GM21825 (cell line): ENCODE measurements around the gene EGR2.

Experiments used
- ATAC-seq: cut with Tn5 transposase; IDR thresholded peaks from one replicate; pipeline ENCODE4 v1.9.1; 2021; ENCODE audit warnings: mild to moderate bottlenecking, moderate library complexity; ENCODE audit not compliant: unreplicated experiment

The EGR2 gene

DNA sequence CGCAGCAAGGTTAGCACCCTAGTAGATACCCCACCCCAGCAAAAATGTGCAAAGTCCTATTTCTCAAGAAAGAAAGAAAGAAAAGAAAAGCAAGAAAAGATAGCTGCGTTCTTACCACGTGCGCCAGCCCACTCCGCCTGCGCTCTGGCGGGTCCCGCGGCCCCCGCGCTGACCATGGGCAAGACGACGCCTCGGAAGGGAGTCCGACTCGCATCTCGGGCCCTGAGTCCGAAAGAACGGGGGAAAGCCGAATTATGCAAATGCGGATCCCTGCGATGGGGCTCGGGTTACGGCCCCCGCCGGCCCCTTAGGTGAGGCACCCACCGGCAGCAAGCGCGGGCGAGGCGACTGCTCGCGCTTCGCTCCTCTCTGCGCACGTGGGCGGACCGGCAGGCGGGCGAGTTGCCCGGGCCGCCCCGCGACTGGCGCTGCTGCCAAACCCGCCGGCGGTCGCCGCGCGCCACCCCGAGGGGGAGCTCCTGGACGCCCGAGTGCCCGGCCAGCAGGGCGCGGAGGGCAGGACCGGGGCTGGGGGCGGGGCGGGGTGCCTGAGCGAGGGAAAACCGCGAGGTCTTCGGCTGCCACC, 2.4 kb upstream of the EGR2 start:
- no peak for ATAC-seq

DNA sequence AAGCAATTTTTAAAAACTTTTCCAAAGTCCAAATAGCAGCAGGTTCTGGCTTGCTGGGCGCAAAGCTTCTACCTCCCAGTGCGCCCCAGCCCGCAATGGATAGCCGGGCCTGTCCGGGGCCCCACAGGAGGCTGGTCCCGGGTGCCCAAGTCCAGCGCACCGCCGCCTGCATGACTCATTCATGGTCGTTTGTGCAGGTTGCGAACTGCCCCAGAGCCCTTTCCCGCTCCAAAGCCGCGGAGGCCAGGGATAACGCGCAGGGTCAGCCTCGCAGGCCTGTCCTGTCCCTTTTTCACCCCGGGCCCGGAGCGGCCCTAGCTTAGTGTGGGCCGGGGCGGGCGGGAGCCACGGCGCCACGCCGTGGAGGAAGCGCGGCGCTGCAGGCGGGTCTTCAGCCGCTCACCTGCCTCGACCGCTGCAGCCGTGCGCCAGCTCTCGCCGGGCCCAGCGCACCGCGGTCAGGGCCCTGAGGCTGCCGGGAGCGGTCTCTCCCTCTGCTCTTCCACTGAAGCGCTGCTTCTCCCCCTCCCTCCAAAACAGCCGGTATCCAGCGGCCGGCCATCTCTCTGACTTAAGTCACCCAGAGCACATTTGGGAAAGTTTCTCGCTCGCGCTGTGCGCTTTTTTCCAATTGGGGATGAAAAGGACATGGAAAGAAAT, 1.7 kb upstream of the EGR2 start:
- peak; percentile 35 for ATAC-seq

DNA sequence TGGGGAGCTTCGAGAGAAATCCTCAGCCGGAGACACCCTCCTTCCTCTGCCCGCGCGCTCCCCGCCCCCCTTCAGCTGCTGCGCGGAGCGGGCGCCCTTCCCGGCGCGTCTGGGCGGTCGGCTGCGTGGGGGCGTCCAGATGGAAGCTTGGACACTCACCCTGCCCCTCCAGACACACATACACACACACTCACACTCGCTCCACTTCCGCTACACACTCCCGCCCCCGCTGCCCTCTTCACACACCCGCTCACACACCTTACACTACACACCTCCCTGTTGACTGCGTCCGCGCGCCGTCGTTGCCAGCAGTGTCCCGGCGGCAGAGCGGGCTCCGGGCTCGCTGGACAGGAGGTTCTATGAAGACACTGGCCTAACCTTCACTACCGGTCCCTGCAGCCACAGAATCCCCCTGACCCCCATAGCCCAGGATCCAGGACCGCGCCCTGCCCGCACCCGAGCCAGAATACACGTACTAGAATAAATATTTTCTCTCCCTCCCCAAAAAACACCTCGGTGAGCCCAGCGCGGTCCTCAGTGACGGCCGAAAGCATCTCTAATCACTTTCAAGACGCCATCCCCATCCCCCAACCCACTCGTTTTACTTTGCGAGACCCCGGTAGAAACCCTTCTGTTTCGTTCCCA, 1.1 kb upstream of the EGR2 start:
- peak; percentile 20 for ATAC-seq

DNA sequence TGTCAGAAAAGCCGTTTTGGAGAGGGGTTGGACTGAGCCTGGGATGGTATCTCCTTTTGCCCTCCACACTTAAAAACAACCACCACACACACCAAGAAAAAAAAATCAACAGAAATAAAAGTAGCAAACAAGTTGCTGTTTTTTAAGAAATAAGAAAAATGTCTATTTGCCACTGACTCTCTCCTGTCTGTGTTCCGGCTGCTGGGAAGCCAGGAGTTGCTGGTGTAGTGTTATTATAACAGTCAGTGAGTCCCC, 163 bp downstream of the EGR2 start:
- ATAC-seq: no peak

DNA sequence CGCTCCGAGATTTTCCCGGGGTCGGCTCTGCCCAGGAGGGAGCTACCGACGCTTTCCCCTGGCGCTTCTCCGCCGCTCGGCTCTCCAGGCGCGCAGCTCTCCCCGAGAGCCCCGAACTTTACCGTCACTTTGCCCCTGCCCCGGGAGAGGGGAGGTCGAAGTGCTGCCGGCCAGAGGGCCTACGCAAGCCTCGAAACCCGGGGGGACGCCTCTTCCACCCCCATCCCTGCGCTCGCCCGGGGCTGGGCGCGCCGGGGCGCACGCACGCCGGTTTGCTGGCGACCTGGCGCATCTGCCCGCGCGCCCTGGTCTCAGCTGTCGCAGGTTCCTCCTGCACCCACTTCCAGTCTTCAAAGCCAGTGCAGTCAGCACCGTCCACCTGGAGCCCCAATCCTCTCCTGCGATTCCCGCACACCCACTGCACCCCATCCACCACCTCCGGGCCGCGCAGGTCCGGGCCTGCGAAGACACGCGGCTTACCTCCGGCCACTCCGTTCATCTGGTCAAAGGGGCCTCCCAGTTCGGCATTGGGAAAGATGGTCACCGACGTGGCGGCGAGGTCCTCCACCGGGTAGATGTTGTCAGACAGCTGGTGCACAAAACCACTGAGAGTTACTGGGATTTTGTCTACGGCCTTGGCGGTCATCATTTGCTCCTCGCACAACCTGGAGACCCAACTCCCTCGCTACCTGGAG, 638 bp downstream of the EGR2 start:
- no peak for ATAC-seq

DNA sequence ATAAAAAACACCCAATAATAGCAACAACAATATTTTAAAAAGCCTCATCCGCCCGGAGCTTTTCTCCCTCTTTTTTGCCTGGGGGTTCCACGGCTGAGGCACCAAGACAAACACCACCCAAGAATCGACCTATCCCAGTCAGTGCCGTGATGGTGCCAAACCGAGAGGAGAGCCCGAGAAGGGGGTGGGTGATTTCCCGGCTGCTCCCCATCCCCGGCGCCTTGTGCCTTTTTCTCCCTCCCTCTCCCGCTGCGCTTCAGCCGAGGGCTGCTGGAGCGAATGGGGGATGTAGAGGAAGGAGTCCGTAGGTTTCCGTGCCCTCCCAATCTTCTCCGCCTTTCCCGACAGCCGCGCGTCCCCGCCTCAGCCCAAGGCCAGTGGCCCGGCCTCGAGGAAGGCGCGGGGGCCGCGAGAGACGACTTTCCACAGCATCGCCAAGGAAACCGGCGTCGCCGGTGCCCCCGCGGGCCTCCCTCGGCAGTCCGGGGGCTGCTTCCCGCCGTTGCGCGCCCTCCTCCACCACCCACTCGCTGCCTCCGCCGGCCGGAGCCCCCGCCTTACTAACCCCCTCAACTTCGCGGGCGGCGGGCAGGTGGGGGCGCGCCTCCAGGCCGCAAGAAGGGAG, 1.3 kb downstream of the EGR2 start:
- no peak for ATAC-seq

DNA sequence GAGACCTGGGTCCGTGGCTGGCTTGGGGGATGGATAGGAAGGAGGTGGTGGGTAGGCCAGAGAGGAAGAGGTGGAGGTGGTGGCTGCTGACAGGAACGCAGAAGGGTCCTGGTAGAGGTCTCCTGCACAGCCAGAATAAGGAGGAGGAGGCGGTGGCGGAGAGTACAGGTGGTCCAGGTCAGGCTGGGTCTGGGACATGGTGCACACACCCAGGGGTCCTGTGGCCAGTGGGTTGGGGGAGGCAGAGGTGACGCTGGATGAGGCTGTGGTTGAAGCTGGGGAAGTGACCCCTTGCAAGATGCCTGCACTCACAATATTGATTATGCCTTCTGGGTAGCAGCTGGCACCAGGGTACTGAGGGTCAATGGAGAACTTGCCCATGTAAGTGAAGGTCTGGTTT, 2.2 kb downstream of the EGR2 start:
- no peak for ATAC-seq

DNA sequence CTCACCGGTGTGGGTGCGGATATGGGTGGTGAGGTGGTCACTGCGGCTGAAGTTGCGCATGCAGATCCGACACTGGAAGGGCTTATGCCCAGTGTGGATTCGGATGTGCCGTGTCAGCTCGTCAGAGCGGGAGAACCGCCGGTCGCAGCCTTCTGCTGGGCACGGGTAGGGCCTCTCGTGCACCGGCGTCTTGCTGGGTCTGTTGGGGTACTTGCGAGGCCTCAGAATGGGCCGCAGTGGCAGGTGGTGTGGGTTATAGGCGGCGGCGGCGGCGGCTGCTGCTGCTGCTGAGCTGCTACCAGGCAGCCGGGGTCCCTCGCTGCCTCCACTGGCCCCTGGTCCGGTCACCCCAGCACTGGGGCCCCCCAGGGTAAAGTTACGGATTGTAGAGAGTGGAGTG, 2.7 kb downstream of the EGR2 start:
- ATAC-seq: no peak

DNA sequence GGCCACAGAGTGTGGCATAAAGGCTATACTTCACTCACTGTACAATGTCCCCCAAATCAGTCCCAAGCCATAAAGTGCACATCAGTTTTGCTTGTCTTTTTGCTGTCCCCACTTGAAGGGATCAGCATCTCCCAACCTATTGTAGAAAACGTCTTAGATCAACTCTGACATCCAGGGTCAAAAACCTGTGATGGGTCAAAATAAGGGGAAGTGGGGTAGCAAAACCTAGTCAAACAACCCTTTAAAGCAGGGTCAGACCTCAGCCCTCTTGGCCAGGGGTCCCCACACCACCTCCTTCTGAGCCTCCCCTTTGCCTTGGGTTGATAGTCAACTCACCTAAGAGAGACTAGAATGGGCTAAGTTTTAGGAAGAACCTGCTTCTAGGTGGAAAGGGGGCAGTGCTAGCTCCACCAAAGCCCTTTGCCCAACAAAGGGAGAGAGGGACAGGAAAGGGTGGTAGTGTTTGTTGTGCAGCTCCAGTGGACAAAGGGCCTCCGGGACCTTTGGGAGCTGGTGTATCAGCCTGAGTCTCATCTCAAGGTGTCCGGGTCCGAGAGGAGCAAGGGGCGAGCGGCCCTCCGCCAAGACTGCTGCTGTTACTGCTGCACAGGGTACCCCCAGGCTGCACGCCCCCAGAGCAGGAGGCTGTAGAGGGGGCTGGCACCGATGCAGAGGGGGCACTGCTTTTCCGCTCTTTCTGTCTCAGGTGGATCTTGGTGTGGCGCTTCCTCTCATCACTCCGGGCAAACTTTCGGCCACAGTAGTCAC, 3.3 kb downstream of the EGR2 start:
- ATAC-seq: no peak

DNA sequence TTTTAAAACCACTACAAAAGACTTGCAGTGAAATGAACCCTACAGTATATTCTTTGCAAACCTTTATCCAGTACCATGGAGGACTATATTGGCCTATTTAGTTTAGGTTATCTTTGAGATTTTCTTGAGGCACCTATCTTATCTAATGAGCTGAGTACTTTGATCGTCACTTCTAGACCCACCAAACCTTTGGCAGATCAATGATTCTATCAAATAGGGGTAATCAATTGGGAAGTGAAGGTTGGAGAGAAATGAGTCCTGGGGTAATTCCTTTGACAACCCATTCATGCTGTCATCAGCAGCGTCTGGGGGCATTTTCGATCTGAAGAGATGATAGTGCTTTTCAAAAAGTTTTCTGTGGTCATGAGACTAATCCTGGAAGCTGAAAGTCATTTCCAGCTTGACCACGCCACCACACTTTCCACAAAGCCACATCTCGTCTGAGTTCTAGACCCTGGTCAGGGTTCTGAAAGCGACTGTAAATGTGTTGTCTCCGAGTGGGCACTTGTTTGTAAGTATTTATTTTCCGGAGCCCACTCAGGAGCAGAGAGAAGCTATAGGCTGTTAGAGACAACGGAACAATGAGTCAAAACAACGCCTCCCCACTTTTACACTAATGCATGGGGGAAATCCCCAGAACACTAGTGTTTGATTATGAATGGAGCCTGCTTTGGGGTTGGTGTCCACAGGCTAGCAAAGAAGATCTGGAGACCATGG, 4.8 kb downstream of the EGR2 start:
- ATAC-seq: peak; percentile 38

DNA sequence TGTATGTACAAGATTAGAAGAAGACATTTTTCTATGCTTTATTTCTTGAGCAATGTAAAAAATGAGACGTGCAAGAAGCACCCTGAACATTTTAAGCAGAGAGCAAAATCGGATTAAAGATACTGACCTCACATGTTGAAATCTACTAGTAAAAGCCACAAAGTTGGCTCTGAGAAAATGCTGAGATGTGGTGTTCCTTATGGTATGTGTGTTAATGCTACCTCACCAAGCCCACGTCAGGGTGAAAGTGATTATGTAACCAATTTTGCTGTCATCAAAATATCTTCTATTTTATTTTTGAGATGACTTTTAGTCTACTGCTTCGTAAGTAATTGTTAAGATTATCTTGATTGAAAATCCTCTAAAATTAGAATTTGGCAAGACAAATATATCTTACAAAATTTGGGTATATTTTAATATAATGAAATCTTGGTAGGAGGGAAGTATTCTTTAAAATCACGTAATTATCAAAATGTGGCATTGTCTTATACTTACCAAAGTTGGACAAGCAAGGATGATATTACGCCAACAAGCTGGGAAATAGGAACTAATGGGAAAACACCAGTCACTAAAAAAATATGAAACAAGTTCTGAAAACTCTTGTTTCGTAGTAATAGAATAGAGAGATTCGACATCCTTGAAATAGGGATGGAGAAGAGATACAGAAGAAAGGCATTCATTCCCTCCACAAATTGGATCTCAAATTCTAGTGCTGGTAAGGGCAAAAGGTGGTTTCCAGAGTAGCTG, 5.8 kb downstream of the EGR2 start:
- ATAC-seq: no peak

DNA sequence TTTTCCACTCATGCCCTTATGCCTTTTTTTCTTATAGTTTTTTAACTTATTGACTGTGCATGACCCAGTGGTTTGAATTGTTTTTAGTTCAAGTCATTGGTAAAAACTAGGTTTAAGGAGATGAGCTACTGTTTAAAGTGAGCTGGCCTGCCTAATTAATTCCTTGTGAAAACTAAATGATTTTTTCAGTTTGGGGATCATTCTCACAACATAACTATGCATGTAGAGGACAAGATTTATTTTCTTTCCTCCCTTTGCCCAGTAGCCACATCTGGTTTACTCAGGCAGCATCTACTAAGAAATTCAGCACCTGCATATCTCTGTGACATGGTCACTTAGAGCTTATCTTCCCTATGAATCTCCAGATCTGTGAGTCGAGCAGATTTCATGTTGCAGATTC, 9.9 kb downstream of the EGR2 start:
- ATAC-seq: no peak

DNA sequence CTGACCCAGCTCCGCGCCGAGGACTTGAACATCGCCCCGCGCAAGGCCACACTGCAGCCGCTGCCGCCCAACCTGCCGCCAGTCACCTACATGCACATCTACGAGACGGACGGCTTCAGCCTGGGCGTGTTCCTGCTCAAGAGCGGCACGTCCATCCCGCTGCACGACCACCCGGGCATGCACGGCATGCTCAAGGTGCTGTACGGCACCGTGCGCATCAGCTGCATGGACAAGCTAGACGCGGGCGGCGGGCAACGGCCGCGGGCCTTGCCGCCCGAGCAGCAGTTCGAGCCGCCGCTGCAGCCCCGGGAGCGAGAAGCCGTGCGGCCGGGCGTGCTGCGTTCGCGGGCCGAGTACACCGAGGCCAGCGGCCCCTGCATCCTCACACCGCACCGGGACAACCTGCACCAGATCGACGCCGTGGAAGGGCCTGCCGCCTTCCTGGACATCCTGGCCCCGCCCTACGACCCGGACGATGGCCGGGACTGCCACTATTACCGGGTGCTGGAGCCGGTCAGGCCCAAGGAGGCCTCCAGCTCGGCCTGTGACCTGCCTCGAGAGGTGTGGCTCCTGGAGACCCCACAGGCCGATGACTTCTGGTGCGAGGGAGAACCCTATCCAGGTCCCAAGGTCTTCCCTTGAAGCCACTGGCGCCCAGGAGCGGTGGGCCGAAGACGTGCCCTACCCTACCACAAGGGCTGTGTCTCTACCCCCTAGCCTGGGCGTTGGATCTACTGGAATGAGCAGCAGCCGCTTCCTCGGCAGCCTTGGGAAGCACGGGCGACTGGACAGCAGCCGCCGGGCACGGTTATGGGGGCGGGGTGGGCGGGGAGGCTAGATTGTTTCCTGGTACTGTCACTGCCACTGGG, 10.7 kb downstream of the EGR2 start:
- peak; percentile 17 for ATAC-seq

DNA sequence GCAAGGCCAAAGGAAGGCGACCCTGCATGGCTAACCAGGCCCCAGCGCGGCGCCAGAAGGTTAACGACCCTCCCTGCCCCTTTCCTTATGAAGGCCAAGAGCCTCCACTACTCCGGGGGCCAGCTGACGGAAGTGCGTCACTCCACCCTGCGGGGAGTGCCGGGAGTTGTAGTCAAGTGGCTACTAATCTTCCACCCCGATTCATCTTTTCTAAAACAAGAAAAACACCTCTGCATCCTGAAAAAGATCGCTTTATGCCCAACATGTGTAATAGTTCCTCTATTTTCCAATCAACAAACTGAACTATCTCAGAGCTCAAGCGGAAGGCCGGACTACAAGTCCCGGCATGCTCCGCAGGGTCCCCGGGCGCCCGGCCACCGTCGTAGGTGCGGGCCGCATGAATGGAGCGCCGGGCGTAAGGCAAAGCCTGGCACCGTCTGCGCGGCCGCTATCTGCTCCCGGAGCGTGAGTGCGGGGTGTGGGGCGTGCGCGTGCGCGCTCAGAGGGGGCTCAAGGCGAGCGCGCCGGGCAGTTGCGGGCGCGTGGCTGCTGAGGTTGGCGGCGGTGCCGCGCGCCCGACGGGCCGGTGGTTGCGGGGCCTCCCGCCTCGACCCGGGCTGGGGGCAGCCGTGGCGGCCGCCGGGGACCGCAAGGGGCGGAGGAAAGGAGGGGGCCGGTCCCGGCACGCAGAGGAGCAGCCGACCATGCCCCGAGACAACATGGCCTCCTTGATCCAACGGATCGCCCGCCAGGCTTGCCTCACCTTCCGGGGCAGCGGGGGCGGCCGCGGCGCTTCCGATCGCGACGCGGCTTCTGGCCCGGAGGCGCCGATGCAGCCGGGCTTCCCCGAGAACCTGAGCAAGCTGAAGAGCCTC, 11.6 kb downstream of the EGR2 start, which contains the start of gene ADO:
Gene ADO, plus strand, starts transcription at position 365 of the 875 bp plus-strand sequence. Its CDS starts 340 bp downstream, at position 705.
- ATAC-seq: peak; percentile 87

DNA sequence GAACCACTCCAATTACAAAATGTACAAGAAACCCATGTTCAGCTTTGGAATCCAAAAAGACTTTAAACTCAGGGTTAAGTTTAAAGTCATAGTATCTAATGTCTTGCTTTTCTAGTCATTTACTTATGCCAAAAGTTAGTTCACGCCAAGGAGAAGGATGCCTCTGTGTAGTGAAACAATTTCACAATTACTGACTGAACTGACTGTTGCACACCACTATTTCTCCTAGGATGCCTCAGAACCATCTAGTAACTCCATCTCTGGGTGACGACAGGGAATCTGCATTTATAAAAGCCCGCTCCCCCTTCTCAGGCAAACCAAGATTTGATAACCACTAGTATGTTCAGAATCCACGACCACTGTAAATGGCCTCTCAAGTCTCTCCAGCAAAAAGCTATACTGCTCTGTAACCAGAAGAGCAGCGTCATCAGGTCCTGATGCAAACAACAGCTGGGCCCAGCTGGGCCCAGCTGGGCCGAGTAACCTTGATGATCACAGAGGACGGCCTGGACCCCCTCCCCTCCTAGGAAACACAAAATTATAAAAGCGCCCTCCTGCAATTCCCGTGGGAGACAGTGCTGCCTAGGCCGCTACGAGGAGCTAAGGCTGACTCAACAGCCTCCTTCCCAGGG, 12.3 kb downstream of the EGR2 start:
- ATAC-seq: no peak

DNA sequence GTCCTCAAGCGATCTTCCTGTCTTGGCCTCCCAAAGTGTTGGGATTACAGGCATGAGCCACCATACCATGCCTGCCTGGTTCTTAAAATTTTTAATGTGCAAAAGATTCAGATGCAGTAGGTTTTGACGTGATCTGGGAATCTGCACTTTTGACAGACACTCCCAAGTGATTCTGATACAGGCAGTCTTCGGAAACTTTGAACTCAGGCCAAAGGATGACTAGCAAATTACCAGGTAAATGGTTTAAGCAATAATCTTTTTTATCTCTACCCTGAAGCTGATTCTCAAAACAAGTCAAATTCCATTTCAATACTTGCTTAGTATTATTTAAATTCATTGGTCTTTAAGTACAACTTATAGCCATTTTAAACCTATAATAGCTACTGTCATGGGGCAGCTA, 14.3 kb downstream of the EGR2 start:
- no peak for ATAC-seq

DNA sequence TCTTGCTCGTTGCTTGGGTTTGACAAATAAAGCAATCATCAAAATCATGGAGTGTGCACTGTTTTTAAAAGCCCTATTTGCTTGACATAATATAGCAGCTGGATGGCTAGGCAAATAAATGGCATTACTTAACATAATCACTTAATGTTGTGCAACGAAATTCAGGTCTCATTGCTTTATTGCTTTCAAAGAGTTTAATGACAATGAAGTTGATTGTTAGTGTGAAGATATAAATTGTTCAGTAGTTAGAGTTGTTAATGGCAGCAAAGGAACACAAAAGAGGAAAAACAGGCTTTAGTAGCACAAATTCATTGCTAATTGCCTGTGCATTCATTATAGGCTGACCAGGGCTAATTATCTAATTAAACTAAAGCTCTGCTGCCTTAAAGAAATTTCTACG, 19.3 kb downstream of the EGR2 start:
- no peak for ATAC-seq
